ENCODE measurements around the gene RALGAPA2.

RALGAPA2 gene

DNA sequence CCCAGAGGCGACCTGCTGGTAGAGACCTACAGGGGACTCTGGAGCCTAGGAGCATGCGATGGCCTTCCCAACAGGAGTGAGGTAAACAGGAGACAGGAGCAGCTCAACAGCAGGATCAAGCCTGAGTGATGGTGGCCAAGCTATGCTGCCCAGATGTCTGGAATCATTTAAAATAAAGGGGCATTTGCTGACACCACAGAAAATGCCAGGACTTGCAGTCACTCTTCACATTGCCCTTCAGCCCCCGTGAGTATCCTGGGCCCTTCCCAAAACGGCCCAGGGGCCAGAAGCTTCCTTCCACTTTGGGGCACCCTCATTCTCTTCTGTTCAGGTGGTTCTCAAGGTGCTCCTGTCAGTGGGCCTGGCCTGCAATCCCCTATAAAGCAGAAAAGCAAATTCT lies 321.3 kb downstream of the RALGAPA2 start:
- Histone ChIP-seq H3K36me3 (ENCODE audit: control insufficient read depth, low read depth, low read length) (no peaks in the 10 kb centered on the region), H3K27ac (ENCODE audit: low read length) (no peak overlapping the region), H3K9ac (ENCODE audit: low read length) (no peak overlapping the region), H3K27me3 (ENCODE audit: control insufficient read depth, insufficient read depth, low read length) (no peaks in the 10 kb centered on the region), H3K4me3 (ENCODE audit: low read length) (no peak overlapping the region), H3K4me1 (ENCODE audit: control insufficient read depth, low read depth, low read length) (peaks cover 1% of the 10 kb centered on the region), H3K9me3 (ENCODE audit: control insufficient read depth, low read depth, low read length) (no peaks in the 10 kb centered on the region)

DNA sequence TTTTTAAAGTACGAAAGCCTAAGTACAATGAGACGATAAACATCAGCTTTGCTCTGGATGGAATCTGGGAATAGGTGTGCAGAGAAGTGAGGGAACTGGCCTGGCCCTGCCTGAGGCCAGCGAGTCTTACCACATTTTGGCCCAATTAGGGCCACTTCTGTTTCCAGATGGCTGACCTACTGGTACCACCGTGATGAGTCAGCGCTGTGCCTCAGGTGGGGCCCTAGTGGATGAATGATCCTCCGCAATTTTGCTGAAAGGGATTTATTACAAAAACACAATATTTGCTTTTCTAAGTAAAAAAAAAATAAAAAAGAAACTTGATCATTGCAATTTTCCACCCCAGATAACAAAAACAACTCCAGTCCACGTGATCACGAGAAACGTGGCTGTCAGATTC lies 322.1 kb downstream of the RALGAPA2 start:
- Histone ChIP-seq H3K36me3 (ENCODE audit: control insufficient read depth, low read depth, low read length) (no peaks in the 10 kb centered on the region), H3K9me3 (ENCODE audit: control insufficient read depth, low read depth, low read length) (no peaks in the 10 kb centered on the region), H3K27ac (ENCODE audit: low read length) (no peak overlapping the region), H3K27me3 (ENCODE audit: control insufficient read depth, insufficient read depth, low read length) (no peaks in the 10 kb centered on the region), H3K4me3 (ENCODE audit: low read length) (no peak overlapping the region), H3K4me1 (ENCODE audit: control insufficient read depth, low read depth, low read length) (no peaks in the 10 kb centered on the region), H3K9ac (ENCODE audit: low read length) (no peak overlapping the region)

DNA sequence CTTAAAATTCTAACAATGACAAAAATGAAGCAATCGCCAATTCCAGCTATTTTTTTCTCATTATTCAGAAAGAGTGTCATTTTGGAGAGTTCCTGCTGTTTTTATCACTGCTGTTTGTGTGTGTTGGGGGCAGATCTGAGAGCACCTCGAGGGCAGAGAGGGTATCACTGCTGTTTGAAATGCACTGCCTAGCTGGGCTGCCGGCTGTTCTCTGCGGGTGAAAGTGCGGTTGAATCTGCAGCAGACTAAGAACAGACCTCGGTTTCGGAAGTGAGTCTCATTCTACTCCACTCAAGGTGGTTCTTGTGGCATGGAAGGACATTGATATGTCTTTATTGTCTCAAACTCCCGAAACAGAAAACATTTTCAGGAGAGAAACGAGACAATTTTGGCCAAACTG lies 326.3 kb downstream of the RALGAPA2 start:
- no peaks in the 10 kb centered on the region for H3K27me3 ChIP-seq (ENCODE audit: control insufficient read depth, insufficient read depth, low read length)
- H3K9ac ChIP-seq (ENCODE audit: low read length) = no peak overlapping the region
- H3K4me3 ChIP-seq (ENCODE audit: low read length) = no peak overlapping the region
- H3K4me1 ChIP-seq (ENCODE audit: control insufficient read depth, low read depth, low read length) = no peaks in the 10 kb centered on the region
- no peaks in the 10 kb centered on the region for H3K36me3 ChIP-seq (ENCODE audit: control insufficient read depth, low read depth, low read length)
- no peak overlapping the region for H3K27ac ChIP-seq (ENCODE audit: low read length)
- no peaks in the 10 kb centered on the region for H3K9me3 ChIP-seq (ENCODE audit: control insufficient read depth, low read depth, low read length)

DNA sequence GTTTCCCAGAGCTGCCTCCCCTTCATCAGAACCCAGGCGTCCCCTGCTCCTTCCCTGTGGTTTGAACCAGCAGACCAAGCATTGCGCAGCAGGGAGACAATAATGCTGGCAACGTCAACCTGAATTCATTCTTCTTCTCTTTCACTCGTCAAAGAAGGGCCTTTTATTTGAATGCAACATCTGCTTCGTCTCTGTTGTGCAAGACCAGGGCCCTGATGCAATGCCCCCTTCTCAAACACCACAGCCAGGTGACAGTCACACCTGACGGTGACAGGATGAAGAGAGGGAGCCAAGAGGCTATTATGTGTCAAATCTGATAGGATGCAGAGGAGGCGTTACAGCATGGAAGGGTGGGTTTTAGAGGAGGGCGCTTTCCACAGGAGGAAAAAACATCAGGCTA lies 336.6 kb downstream of the RALGAPA2 start:
- Histone ChIP-seq H3K9ac (ENCODE audit: low read length) (no peak overlapping the region), H3K4me3 (ENCODE audit: low read length) (no peak overlapping the region), H3K27me3 (ENCODE audit: control insufficient read depth, insufficient read depth, low read length) (peaks cover 44% of the 10 kb centered on the region), H3K36me3 (ENCODE audit: control insufficient read depth, low read depth, low read length) (no peaks in the 10 kb centered on the region), H3K4me1 (ENCODE audit: control insufficient read depth, low read depth, low read length) (peaks cover 22% of the 10 kb centered on the region), H3K9me3 (ENCODE audit: control insufficient read depth, low read depth, low read length) (no peaks in the 10 kb centered on the region), H3K27ac (ENCODE audit: low read length) (no peak overlapping the region)

DNA sequence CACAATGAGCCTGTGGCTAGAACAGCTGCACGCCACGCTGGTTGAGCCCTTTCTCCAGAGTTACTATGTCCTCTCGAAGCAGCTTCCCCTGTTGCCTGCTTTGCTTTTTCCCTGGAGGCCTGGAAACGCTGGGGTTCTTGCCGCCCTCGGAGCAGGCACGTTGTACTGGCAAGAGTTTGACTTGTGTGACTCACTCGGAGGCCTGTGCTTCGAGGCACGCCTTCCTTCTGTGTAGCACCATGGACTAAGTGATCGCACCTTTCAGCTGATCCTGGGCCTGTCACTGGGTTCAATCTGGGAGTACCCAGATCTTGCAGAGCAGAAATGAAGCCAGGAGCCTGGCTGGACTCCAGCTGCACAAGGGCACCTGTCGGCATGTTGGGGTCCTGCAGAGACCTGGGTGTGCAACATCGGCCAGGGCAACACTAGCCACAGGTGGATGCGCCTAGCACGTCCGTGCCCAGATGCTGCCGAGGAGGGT lies 339.3 kb downstream of the RALGAPA2 start:
- no peak overlapping the region for H3K27ac ChIP-seq (ENCODE audit: low read length)
- H3K36me3 ChIP-seq (ENCODE audit: control insufficient read depth, low read depth, low read length) = no peaks in the 10 kb centered on the region
- no peaks in the 10 kb centered on the region for H3K9me3 ChIP-seq (ENCODE audit: control insufficient read depth, low read depth, low read length)
- peaks cover 69% of the 10 kb centered on the region for H3K27me3 ChIP-seq (ENCODE audit: control insufficient read depth, insufficient read depth, low read length)
- no peak overlapping the region for H3K4me3 ChIP-seq (ENCODE audit: low read length)
- peaks cover 32% of the 10 kb centered on the region for H3K4me1 ChIP-seq (ENCODE audit: control insufficient read depth, low read depth, low read length)
- H3K9ac ChIP-seq (ENCODE audit: low read length) = no peak overlapping the region

DNA sequence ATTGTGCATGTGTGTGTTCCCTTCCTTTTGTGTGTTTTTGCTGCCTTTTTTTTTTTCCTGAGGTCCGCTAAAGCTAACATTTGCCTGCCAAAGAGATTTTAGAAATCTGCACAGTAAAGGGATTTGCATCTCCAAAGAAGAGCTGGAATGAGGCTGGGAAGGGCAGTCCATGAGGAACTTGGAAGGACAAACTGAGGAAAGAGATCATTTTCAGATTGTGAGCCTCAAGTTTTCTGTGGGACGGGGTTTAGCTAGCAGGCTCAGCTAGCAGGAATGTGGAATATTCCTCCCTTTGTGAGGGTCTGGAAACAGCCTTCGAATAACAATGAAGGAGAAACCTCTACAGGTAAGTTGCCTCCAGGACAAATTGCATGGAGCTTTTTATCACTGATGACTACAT lies 340.8 kb downstream of the RALGAPA2 start:
- no peaks in the 10 kb centered on the region for H3K36me3 ChIP-seq (ENCODE audit: control insufficient read depth, low read depth, low read length)
- no peaks in the 10 kb centered on the region for H3K9me3 ChIP-seq (ENCODE audit: control insufficient read depth, low read depth, low read length)
- peaks cover 32% of the 10 kb centered on the region for H3K4me1 ChIP-seq (ENCODE audit: control insufficient read depth, low read depth, low read length)
- H3K4me3 ChIP-seq (ENCODE audit: low read length) = peak overlapping the region; percentile 39
- H3K27me3 ChIP-seq (ENCODE audit: control insufficient read depth, insufficient read depth, low read length) = peaks cover 79% of the 10 kb centered on the region
- peak overlapping the region; percentile 29 for H3K9ac ChIP-seq (ENCODE audit: low read length)
- no peak overlapping the region for H3K27ac ChIP-seq (ENCODE audit: low read length)

DNA sequence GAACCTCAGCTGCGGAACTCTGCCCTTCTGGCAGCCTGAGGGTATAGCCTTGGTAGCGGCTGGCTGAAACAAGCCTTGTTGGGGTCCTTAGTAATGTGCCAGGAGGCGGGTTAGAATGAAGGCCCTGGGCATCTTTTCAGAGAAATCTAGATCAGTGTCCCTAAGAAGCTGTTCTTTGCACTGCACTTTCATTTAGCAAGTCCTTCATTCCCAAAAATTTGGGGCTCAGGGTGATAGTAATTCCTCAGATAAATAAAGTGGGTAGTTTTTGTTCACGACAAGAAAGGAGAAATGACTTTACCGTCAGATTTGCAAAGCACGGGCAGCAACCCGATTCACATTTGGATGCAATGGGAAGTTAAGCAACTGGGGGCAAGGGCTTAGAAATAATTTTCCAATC lies 341.4 kb downstream of the RALGAPA2 start:
- Histone ChIP-seq H3K27me3 (ENCODE audit: control insufficient read depth, insufficient read depth, low read length) (peaks cover 85% of the 10 kb centered on the region), H3K9ac (ENCODE audit: low read length) (no peak overlapping the region), H3K4me3 (ENCODE audit: low read length) (peak overlapping the region; percentile 39), H3K4me1 (ENCODE audit: control insufficient read depth, low read depth, low read length) (peaks cover 35% of the 10 kb centered on the region), H3K9me3 (ENCODE audit: control insufficient read depth, low read depth, low read length) (no peaks in the 10 kb centered on the region), H3K27ac (ENCODE audit: low read length) (no peak overlapping the region), H3K36me3 (ENCODE audit: control insufficient read depth, low read depth, low read length) (no peaks in the 10 kb centered on the region)

DNA sequence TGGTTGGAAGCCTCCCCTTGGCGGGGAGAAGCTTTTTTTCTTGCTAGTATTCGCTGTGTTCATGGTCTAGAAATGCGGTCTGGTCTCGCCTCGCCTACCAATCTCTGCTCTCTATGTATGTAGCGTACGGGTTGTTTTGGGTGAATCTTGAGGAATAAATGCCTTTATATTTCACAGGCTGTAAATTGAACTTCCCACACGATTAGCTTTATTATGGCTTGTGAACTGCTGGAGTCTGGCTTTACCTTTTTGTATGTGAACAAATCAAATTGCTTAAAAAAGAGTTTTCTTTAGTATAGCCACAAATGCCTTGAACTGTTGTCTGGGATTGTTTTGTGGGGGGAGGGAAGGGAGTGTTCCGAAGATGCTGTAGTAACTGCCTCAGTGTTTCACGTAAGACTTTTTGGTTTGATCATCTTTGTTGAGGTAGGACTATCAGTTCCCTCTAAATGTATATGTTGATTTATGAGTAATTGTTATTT lies 342.3 kb downstream of the RALGAPA2 start:
- peak overlapping the region; percentile 64 for H3K4me3 ChIP-seq (ENCODE audit: low read length)

DNA sequence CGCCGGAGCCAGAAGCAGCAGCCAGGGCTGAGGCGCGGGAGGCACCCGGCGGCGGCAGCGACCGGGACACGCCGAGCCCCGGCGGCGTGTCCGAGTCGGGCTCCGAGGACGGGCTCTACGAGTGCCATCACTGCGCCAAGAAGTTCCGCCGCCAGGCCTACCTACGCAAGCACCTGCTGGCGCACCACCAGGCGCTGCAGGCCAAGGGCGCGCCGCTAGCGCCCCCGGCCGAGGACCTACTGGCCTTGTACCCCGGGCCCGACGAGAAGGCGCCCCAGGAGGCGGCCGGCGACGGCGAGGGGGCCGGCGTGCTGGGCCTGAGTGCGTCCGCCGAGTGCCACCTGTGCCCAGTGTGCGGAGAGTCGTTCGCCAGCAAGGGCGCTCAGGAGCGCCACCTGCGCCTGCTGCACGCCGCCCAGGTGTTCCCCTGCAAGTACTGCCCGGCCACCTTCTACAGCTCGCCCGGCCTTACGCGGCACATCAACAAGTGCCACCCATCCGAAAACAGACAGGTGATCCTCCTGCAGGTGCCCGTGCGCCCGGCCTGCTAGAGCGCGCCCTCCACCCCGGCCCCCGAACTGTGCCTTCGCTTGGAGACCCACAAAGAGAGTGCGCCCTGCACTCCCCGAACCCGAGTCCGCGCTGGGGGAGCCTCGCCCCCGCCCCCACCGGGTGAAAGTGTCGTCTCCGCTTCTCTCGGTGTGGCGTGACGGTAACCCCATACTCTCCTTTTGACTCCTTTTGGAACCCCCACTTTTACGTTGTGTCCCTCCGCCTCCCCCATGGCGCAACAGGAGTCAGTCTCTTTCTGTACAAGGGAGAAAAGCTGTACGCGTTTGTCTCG lies 343.0 kb downstream of the RALGAPA2 start:
- Histone ChIP-seq H3K9me3 (ENCODE audit: control insufficient read depth, low read depth, low read length) (no peaks in the 10 kb centered on the region), H3K27ac (ENCODE audit: low read length) (no peak overlapping the region), H3K9ac (ENCODE audit: low read length) (peak overlapping the region; percentile 32), H3K36me3 (ENCODE audit: control insufficient read depth, low read depth, low read length) (no peaks in the 10 kb centered on the region), H3K4me1 (ENCODE audit: control insufficient read depth, low read depth, low read length) (peaks cover 43% of the 10 kb centered on the region), H3K4me3 (ENCODE audit: low read length) (peak overlapping the region; percentile 64), H3K27me3 (ENCODE audit: control insufficient read depth, insufficient read depth, low read length) (peaks cover 93% of the 10 kb centered on the region)

More for the DNA sequence above, 342.3 kb downstream of the RALGAPA2 start:
- H3K9me3 ChIP-seq (ENCODE audit: control insufficient read depth, low read depth, low read length) = no peaks in the 10 kb centered on the region
- peaks cover 93% of the 10 kb centered on the region for H3K27me3 ChIP-seq (ENCODE audit: control insufficient read depth, insufficient read depth, low read length)
- H3K27ac ChIP-seq (ENCODE audit: low read length) = no peak overlapping the region
- peak overlapping the region; percentile 32 for H3K9ac ChIP-seq (ENCODE audit: low read length)
- H3K4me1 ChIP-seq (ENCODE audit: control insufficient read depth, low read depth, low read length) = peaks cover 43% of the 10 kb centered on the region
- no peaks in the 10 kb centered on the region for H3K36me3 ChIP-seq (ENCODE audit: control insufficient read depth, low read depth, low read length)

DNA sequence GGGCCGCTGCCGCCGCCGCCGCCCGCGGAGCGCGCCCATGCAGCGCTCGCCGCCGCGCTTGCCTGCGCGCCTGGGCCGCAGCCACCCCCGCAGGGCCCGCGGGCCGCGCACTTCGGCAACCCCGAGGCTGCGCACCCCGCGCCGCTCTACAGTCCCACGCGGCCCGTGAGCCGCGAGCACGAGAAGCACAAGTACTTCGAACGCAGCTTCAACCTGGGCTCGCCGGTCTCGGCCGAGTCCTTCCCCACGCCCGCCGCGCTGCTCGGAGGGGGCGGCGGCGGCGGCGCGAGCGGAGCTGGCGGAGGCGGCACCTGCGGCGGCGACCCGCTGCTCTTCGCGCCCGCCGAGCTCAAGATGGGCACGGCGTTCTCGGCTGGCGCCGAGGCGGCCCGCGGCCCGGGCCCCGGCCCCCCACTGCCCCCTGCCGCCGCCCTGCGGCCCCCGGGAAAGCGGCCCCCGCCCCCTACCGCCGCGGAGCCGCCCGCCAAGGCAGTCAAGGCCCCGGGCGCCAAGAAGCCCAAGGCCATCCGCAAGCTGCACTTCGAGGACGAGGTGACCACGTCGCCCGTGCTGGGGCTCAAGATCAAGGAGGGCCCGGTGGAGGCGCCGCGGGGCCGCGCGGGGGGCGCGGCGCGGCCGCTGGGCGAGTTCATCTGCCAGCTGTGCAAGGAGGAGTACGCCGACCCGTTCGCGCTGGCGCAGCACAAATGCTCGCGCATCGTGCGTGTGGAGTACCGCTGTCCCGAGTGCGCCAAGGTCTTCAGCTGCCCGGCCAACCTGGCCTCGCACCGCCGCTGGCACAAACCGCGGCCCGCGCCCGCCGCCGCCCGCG lies 343.8 kb downstream of the RALGAPA2 start:
- H3K27me3 ChIP-seq (ENCODE audit: control insufficient read depth, insufficient read depth, low read length) = peaks cover 93% of the 10 kb centered on the region
- peak overlapping the region; percentile 64 for H3K4me3 ChIP-seq (ENCODE audit: low read length)
- no peak overlapping the region for H3K9ac ChIP-seq (ENCODE audit: low read length)
- H3K36me3 ChIP-seq (ENCODE audit: control insufficient read depth, low read depth, low read length) = no peaks in the 10 kb centered on the region
- H3K4me1 ChIP-seq (ENCODE audit: control insufficient read depth, low read depth, low read length) = peaks cover 43% of the 10 kb centered on the region
- H3K9me3 ChIP-seq (ENCODE audit: control insufficient read depth, low read depth, low read length) = no peaks in the 10 kb centered on the region
- no peak overlapping the region for H3K27ac ChIP-seq (ENCODE audit: low read length)

DNA sequence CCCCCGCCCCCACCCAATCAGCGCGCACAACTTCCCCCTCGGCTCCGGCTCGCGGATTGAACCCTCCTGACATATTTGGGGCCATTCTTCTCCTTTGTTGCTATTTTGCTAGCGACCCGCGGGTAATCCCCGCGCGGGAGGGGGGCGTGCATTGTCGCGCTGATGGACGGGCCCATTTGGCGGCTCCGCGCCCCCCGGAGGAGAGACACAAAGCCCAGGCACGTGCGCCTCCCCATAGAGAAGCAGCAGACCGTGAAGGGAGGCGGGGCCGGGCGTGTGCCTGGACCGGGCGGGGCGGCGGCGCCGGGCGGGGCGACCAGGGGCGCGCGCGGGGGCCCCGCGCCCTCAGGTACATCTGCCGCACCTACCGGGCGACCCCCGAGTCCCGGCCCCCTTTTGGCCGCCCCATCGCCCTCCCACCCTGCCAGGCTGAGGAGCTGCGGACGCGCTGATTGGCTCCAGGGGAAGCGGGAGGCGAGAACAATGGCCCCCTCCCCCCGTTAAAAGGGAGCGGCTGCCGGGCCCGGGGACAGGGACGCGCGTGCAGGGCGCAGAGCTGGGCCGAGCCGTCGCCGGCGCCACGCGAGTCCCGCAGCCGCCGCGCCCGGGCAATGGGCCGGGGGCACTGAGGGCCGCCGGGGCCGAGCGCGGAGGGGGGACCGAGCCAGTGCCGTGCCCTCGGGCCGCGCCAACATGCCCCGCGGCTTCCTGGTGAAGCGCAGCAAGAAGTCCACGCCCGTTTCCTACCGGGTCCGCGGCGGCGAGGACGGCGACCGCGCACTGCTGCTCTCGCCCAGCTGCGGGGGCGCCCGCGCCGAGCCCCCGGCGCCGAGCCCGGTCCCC lies 344.6 kb downstream of the RALGAPA2 start, which contains the start of gene INSM1:
Gene INSM1 (plus strand): TSS at position 530 of the 843 bp plus-strand sequence. CDS start 164 bp downstream, at position 694.
- H3K4me1 ChIP-seq (ENCODE audit: control insufficient read depth, low read depth, low read length) = peaks cover 40% of the 10 kb centered on the region
- no peak within 1 kb of the TSS for H3K27ac ChIP-seq (ENCODE audit: low read length)
- peak within 1 kb of the TSS; percentile 36 for H3K9ac ChIP-seq (ENCODE audit: low read length)
- H3K9me3 ChIP-seq (ENCODE audit: control insufficient read depth, low read depth, low read length) = no peaks in the 10 kb centered on the region
- H3K36me3 ChIP-seq (ENCODE audit: control insufficient read depth, low read depth, low read length) = no peaks in the 10 kb centered on the region
- peaks cover 93% of the 10 kb centered on the region for H3K27me3 ChIP-seq (ENCODE audit: control insufficient read depth, insufficient read depth, low read length)
- H3K4me3 ChIP-seq (ENCODE audit: low read length) = peak within 1 kb of the TSS; percentile 64

All from iPS-18a (cell line).